GM12878 (cell line): ENCODE results near the gene APOO. TPM values are rescaled to one million over a fixed set of nuclear protein-coding genes. Genes with fewer than 3 reads are reported as not detected.
A peak's percentile ranks its signal among the peaks of the same experiment; 100 is the strongest.

Source experiments
- ATAC-seq: fragments of 200-7000 bp; cut with Tn5 transposase; 3 replicates; pipeline ENCODE4 v1.9.1; 2020; ENCODE audit warnings: mild to moderate bottlenecking, moderate library complexity
- BruUV-seq: library from RNA; stranded (reverse); fragments of 400-500 nt; replicated peaks from 2 replicates; lab custom pipeline; 2021; lab: Mats Ljungman, UMichigan
- CTCF ChIA-PET: fragments of 300-600 bp; sonication (Branson Sonifier 250); formaldehyde crosslinking; extraction: SDS; loops from one replicate; lab custom pipeline; 2021; ENCODE audit warnings: inconsistent platforms; lab: Yijun Ruan, JAX
- POLR2A ChIA-PET: fragments of 350-600 bp; formaldehyde crosslinking; extraction: SDS; loops from one replicate; lab custom pipeline; 2021; ENCODE audit warnings: inconsistent platforms; lab: Charles Lee
- RAD21 ChIA-PET: fragments of 300-600 bp; sonication (Branson Sonifier 250); formaldehyde crosslinking; loops from one replicate; lab custom pipeline; 2023; ENCODE audit warnings: antibody characterized with exemption; ENCODE audit not compliant: unreplicated experiment; lab: Charles Lee
- SMC1A ChIA-PET: fragments of 300-600 bp; sonication (Branson Sonifier 250); formaldehyde crosslinking; loops from one replicate; lab custom pipeline; 2023; ENCODE audit not compliant: unreplicated experiment, uncharacterized antibody; lab: Charles Lee
- DNase-seq: peaks from one replicate; pipeline ENCODE4 v3.0.0-alpha.2; 2011; ENCODE audit warnings: low read depth, low spot score
- FAIRE-seq: peaks from 3 replicates; lab custom pipeline; 2011; peaks lifted over from hg19 to GRCh38; lab: Jason Lieb, UNC
- H2AFZ ChIP-seq: 2 replicates; pipeline ENCODE4 v1.6.0; 2011; ENCODE audit warnings: low read depth, low read length, control low read depth; ENCODE audit not compliant: control insufficient read depth
- H3K27ac ChIP-seq: 2 replicates; pipeline ENCODE4 v1.5.1; 2011; ENCODE audit warnings: control low read depth; ENCODE audit not compliant: control insufficient read depth, insufficient read depth
- H3K27me3 ChIP-seq, 2 experiments: replicated peaks in 1 of 2; 2 replicates each; pipeline versions ENCODE4 v1.6.0 to v1.6.1; 2011; ENCODE audit warnings: low read length in 1 of 2; ENCODE audit not compliant: control insufficient read depth in 2 of 2, insufficient read depth in 2 of 2
- H3K36me3 ChIP-seq, 2 experiments: 2 replicates each; pipeline ENCODE4 v1.5.1; 2011; ENCODE audit warnings: low read length in 1 of 2; ENCODE audit not compliant: control insufficient read depth in 2 of 2, insufficient read depth in 2 of 2
- H3K4me1 ChIP-seq: 2 replicates; pipeline ENCODE4 v1.6.1; 2011; ENCODE audit warnings: mild to moderate bottlenecking, low read length, moderate library complexity, mixed read lengths; ENCODE audit not compliant: control insufficient read depth, insufficient read depth
- H3K4me2 ChIP-seq: 2 replicates; pipeline ENCODE4 v1.6.0; 2011; ENCODE audit warnings: control low read depth; ENCODE audit not compliant: control insufficient read depth, insufficient read depth
- H3K4me3 ChIP-seq: fragments of 200-600 bp; sonication (generic); 2 replicates; pipeline ENCODE4 v1.5.1; 2016
- H3K79me2 ChIP-seq: 2 replicates; pipeline ENCODE4 v1.6.0; 2011; ENCODE audit warnings: low read length; ENCODE audit not compliant: control insufficient read depth, insufficient read depth
- H3K9ac ChIP-seq: 2 replicates; pipeline ENCODE4 v1.8.0; 2011; ENCODE audit warnings: low read length, control low read depth, mixed read lengths; ENCODE audit not compliant: control insufficient read depth, insufficient read depth
- H3K9me3 ChIP-seq: replicated peaks from 3 replicates; pipeline ENCODE4 v1.5.1; 2011; ENCODE audit warnings: mild to moderate bottlenecking, low read length; ENCODE audit not compliant: control insufficient read depth, insufficient read depth
- H4K20me1 ChIP-seq: 2 replicates; pipeline ENCODE4 v1.6.0; 2011; ENCODE audit not compliant: control insufficient read depth, insufficient read depth
- ASH2L ChIP-seq: fragments of 300-600, 200-600 bp; sonication (generic); IDR thresholded peaks from 2 replicates; pipeline ENCODE4 v1.6.1; 2017; ENCODE audit warnings: low read depth, mild to moderate bottlenecking, borderline replicate concordance
- CBX5 ChIP-seq: sonication (generic); IDR thresholded peaks from 2 replicates; pipeline ENCODE4 v1.6.1; 2016; ENCODE audit warnings: low read depth, moderate library complexity, mild to moderate bottlenecking, inconsistent platforms
- CHD1 ChIP-seq: IDR thresholded peaks from 2 replicates; pipeline ENCODE4 v1.6.1; 2012; ENCODE audit warnings: low read depth, low read length, improper control_type of control experiment
- DPF2 ChIP-seq: fragments of 450-650 bp; IDR thresholded peaks from 2 replicates; pipeline ENCODE4 v1.6.1; 2017; ENCODE audit warnings: mild to moderate bottlenecking
- GATAD2B ChIP-seq: fragments of 450-650 bp; conservative IDR thresholded peaks from 2 replicates; pipeline ENCODE4 v1.6.1; 2017; ENCODE audit warnings: low read depth, mild to moderate bottlenecking, moderate library complexity
- HSF1 ChIP-seq: fragments of 150-350 bp; IDR thresholded peaks from 2 replicates; pipeline ENCODE4 v1.6.1; 2014; ENCODE audit warnings: mild to moderate bottlenecking, low read depth, low read length
- MTA3 ChIP-seq: IDR thresholded peaks from 2 replicates; pipeline ENCODE4 v1.6.1; 2012; ENCODE audit warnings: low read length, inconsistent platforms, borderline replicate concordance
- MYB ChIP-seq: fragments of 150-350 bp; IDR thresholded peaks from 2 replicates; pipeline ENCODE4 v1.6.1; 2014; ENCODE audit warnings: mild to moderate bottlenecking, low read depth, low read length, borderline replicate concordance
- POLR2AphosphoS5 ChIP-seq: IDR thresholded peaks from 2 replicates; pipeline ENCODE4 v1.6.1; 2011; ENCODE audit warnings: mild to moderate bottlenecking, low read length, inconsistent platforms
- SREBF2 ChIP-seq: IDR thresholded peaks from 2 replicates; pipeline ENCODE4 v1.6.1; 2012; ENCODE audit warnings: mild to moderate bottlenecking, low read length
- YY1 ChIP-seq: IDR thresholded peaks from 2 replicates; pipeline ENCODE4 v1.6.1; 2011; ENCODE audit warnings: low read depth, mild to moderate bottlenecking, low read length
- ZBTB33 ChIP-seq: fragments of 450-650 bp; IDR thresholded peaks from 2 replicates; pipeline ENCODE4 v1.6.1; 2017; ENCODE audit warnings: mild to moderate bottlenecking
- WGBS: methylation state at CpG from one replicate; pipeline ENCODE4 v1.1.6; 2016; ENCODE audit warnings: low lambda C conversion rate; ENCODE audit not compliant: insufficient replicate concordance, insufficient coverage; ENCODE audit errors: missing lambda C conversion rate; 5-methylcytosine and 5-hydroxymethylcytosine counted together
- in situ Hi-C: fragments of 300-500 bp; cut with MboI; formaldehyde crosslinking; loops from 9 replicates; pipeline ENCODE4 v1.14.3; 2018; ENCODE audit warnings: mixed read lengths
- intact Hi-C: fragments of 100-400 bp; cut with micrococcal nuclease; formaldehyde crosslinking; loops from one replicate; pipeline ENCODE4 v1.14.2; 2022; ENCODE audit not compliant: unreplicated experiment
- polyA plus RNA-seq, 11 experiments: library from polyadenylated mRNA; depleted of rRNA in 4 of 11; unstranded in 6 of 11; stranded (reverse) in 5 of 11; fragments of >200 nt; fragmentation: Nextera tagmentation in 4 of 11; fragmentation: Illumina TruSeq in 1 of 11; extraction: Ambion mirVana in 4 of 11; extraction: Trizol in 1 of 11; gene quantifications; 1 replicate in 1 of 11; 2 replicates in 10 of 11; pipeline versions ENCODE4 v1.2.1 to v1.2.3, GENCODE V29; 2011 to 2016; ENCODE audit warnings: inconsistent platforms in 2 of 11, missing spikeins in 2 of 11, low read depth in 1 of 11
- total RNA-seq, 4 experiments: library from RNA; depleted of rRNA in 3 of 4; stranded (reverse); fragments of >200 nt in 3 of 4; fragmentation: Illumina TruSeq in 1 of 4; extraction: Trizol in 1 of 4; gene quantifications; 2 replicates each; pipeline versions ENCODE4 v1.2.1 to v1.2.3, GENCODE V29; 2013 to 2021
- TF ChIP-seq, protein P1 (sequence below): fragments of 450-650 bp; IDR thresholded peaks from 2 replicates; pipeline ENCODE4 v1.6.1; 2017; ENCODE audit warnings: low read depth, mild to moderate bottlenecking, moderate library complexity
- TF ChIP-seq, protein P2 (sequence below): IDR thresholded peaks from 2 replicates; pipeline ENCODE4 v1.6.1; 2012; ENCODE audit warnings: low read length, inconsistent platforms

APOO gene
- total and polyA plus RNA-seq, 10 of the 15 experiments (the other 5 are each of a cell fraction or from before 2014, with no cell fraction given), result 20.7 to 68.7 (median 35.5) TPM

- TF ChIP-seq ZBTB33 (no peak), POLR2AphosphoS5 (peak; percentile 60; the same call in 1 of the 2 replicates), CBX5 (peak; percentile 80)
- TF ChIP-seq, protein P1, sequence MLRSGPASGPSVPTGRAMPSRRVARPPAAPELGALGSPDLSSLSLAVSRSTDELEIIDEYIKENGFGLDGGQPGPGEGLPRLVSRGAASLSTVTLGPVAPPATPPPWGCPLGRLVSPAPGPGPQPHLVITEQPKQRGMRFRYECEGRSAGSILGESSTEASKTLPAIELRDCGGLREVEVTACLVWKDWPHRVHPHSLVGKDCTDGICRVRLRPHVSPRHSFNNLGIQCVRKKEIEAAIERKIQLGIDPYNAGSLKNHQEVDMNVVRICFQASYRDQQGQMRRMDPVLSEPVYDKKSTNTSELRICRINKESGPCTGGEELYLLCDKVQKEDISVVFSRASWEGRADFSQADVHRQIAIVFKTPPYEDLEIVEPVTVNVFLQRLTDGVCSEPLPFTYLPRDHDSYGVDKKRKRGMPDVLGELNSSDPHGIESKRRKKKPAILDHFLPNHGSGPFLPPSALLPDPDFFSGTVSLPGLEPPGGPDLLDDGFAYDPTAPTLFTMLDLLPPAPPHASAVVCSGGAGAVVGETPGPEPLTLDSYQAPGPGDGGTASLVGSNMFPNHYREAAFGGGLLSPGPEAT, result no peak; the same call in 1 of the 2 replicates
Measured at GRCh38 chrX:23907498-23908218, at the start of gene APOO, which contains the start of gene CXorf58 (continued).

- H2AFZ ChIP-seq, result no peak overlapping the region
- no peak overlapping the region for H3K27ac ChIP-seq
- no TSS peak for BruUV-seq
- CTCF ChIA-PET, result interaction anchor here (0.9 to 1.6 kb wide), 3 partner anchors 16 to 294 kb away, joined by 3 to 7 read pairs (median 3); partner anchors contain the start of gene EIF2S3
- H3K79me2 ChIP-seq, result no peaks in the 10 kb centered on the region
- H3K9ac ChIP-seq, result no peak overlapping the region
- no peak for DNase-seq
- no peak for TF ChIP-seq MTA3
- TF ChIP-seq MYB, result no peak
- no peak for TF ChIP-seq DPF2
- TF ChIP-seq, protein P2, sequence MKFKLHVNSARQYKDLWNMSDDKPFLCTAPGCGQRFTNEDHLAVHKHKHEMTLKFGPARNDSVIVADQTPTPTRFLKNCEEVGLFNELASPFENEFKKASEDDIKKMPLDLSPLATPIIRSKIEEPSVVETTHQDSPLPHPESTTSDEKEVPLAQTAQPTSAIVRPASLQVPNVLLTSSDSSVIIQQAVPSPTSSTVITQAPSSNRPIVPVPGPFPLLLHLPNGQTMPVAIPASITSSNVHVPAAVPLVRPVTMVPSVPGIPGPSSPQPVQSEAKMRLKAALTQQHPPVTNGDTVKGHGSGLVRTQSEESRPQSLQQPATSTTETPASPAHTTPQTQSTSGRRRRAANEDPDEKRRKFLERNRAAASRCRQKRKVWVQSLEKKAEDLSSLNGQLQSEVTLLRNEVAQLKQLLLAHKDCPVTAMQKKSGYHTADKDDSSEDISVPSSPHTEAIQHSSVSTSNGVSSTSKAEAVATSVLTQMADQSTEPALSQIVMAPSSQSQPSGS, result no peak
- TF ChIP-seq HSF1, result no peak
- no peak for TF ChIP-seq ASH2L
- TF ChIP-seq CHD1, result no peak
- no peak for TF ChIP-seq GATAD2B
- no peak for TF ChIP-seq SREBF2
- no peak for TF ChIP-seq YY1
- TF ChIP-seq, all 136 proteins: peak for 0
- no peaks in the 10 kb centered on the region for H4K20me1 ChIP-seq
- H3K27me3 ChIP-seq, result no peaks in the 10 kb centered on the region
- peak; percentile 59 for FAIRE-seq
- no peaks in the 10 kb centered on the region for H3K9me3 ChIP-seq
- H3K4me3 ChIP-seq, result no peak overlapping the region
- no peak for ATAC-seq
- in situ Hi-C loops, result no loop called here
- POLR2A ChIA-PET, result no interaction called here
- no peaks in the 10 kb centered on the region for H3K36me3 ChIP-seq
- SMC1A ChIA-PET, result interaction anchor here (1.3 kb wide), 1 partner anchor 58 kb away, joined by 3 read pairs; no protein-coding TSS in a partner anchor
- H3K4me2 ChIP-seq, result no peak overlapping the region
- WGBS, result 50% methylated on average over 4 of the region's 4 CpGs
- RAD21 ChIA-PET, result interaction anchor here (1.5 kb wide), 1 partner anchor 69 kb away, joined by 3 read pairs; no protein-coding TSS in a partner anchor
- H3K4me1 ChIP-seq, result no peaks in the 10 kb centered on the region
- intact Hi-C loops, result no loop called here
Measured at GRCh38 chrX:23954396-23954795, 46.7 kb upstream of the APOO start.
